HepG2 (cell line): ENCODE results near the gene TRIM10. TPM values are rescaled to one million over a fixed set of nuclear protein-coding genes. Genes with fewer than 3 reads are reported as not detected.

ENCODE experiments used
- BRD4 ChIP-seq: sonication (generic); formaldehyde crosslinking; IDR thresholded peaks from 2 replicates; pipeline ENCODE4 v1.4.0; 2020; ENCODE audit warnings: missing genetic modification reagents
- CHCHD3 ChIP-seq: sonication (generic); formaldehyde crosslinking; IDR thresholded peaks from 2 replicates; pipeline ENCODE4 v1.8.0; 2022; ENCODE audit warnings: mild to moderate bottlenecking, missing genetic modification reagents, moderate library complexity
- DPF2 ChIP-seq: sonication (generic); formaldehyde crosslinking; IDR thresholded peaks from 2 replicates; pipeline ENCODE4 v1.4.0; 2020; ENCODE audit warnings: mild to moderate bottlenecking, low read depth, missing genetic modification reagents, borderline replicate concordance
- ELF3 ChIP-seq: IDR thresholded peaks from 2 replicates; pipeline ENCODE4 v1.6.1; 2016; ENCODE audit warnings: missing genetic modification reagents, missing compliant biosample characterization
- EP300 ChIP-seq, 3 experiments: sonication (generic) in 1 of 3; formaldehyde crosslinking in 1 of 3; IDR thresholded peaks; 2 replicates each; pipeline versions ENCODE4 v1.5.1 to v1.6.1; 2011 to 2020; ENCODE audit warnings: low read depth in 2 of 3, low read length in 2 of 3, borderline replicate concordance in 1 of 3, improper control_type of control experiment in 1 of 3, mild to moderate bottlenecking in 1 of 3, missing genetic modification reagents in 1 of 3, moderate library complexity in 1 of 3
- FOXA3 ChIP-seq: IDR thresholded peaks from 2 replicates; pipeline ENCODE4 v1.6.1; 2016; ENCODE audit warnings: missing genetic modification reagents, missing compliant biosample characterization
- NFE2L2 ChIP-seq: fragments of 150-350 bp; IDR thresholded peaks from 2 replicates; pipeline ENCODE4 v1.6.1; 2014; ENCODE audit warnings: low read length
- RAD51 ChIP-seq: fragments of 450-650 bp; IDR thresholded peaks from 2 replicates; pipeline ENCODE4 v1.6.1; 2016; ENCODE audit warnings: borderline replicate concordance
- TEAD3 ChIP-seq: optimal IDR thresholded peaks from 2 replicates; pipeline ENCODE3; 2016; ENCODE audit warnings: borderline replicate concordance
- U2AF2 ChIP-seq: fragments of 200-400 bp; formaldehyde crosslinking; IDR thresholded peaks from 2 replicates; pipeline ENCODE4 v1.6.1; 2017; ENCODE audit warnings: low read depth, mild to moderate bottlenecking, low read length
- ZNF556 ChIP-seq: sonication (generic); formaldehyde crosslinking; IDR thresholded peaks from 2 replicates; pipeline ENCODE4 v1.4.0; 2020; ENCODE audit warnings: mild to moderate bottlenecking, missing genetic modification reagents, borderline replicate concordance
- ZNF672 ChIP-seq: sonication (generic); formaldehyde crosslinking; IDR thresholded peaks from 2 replicates; pipeline ENCODE4 v1.8.1; 2022; ENCODE audit warnings: missing genetic modification reagents
- ZNF746 ChIP-seq: sonication (generic); formaldehyde crosslinking; IDR thresholded peaks from 2 replicates; pipeline ENCODE4 v1.8.0; 2022; ENCODE audit warnings: mild to moderate bottlenecking, missing genetic modification reagents
- polyA plus RNA-seq, 8 experiments: library from polyadenylated mRNA; depleted of rRNA in 3 of 8; stranded (reverse) in 7 of 8; unstranded in 1 of 8; fragments of >200 nt; fragmentation: Illumina TruSeq in 4 of 8; extraction: Trizol in 4 of 8; gene quantifications; 2 replicates each; pipeline versions ENCODE4 v1.2.1 to v1.2.3, GENCODE V29; 2011 to 2016; ENCODE audit warnings: low read depth in 4 of 8, missing spikeins in 1 of 8, mixed read lengths in 1 of 8; ENCODE audit not compliant: insufficient read depth in 1 of 8
- total RNA-seq, 5 experiments: library from RNA; depleted of rRNA; stranded (reverse); fragments of >200 nt; fragmentation: Illumina TruSeq; extraction: Trizol; gene quantifications; 2 replicates each; pipeline ENCODE4 v1.2.3, GENCODE V29; 2016; ENCODE audit warnings: low read depth in 1 of 5
- TF ChIP-seq, protein P1 (sequence below), 2 experiments: sonication (generic) in 1 of 2; formaldehyde crosslinking in 1 of 2; IDR thresholded peaks; 2 replicates each; pipeline versions ENCODE4 v1.6.1 to v1.9.0; 2014 to 2022; ENCODE audit warnings: antibody characterized with exemption in 1 of 2, borderline replicate concordance in 1 of 2, inconsistent platforms in 1 of 2, low read depth in 1 of 2, missing genetic modification reagents in 1 of 2
- TF ChIP-seq, protein P2 (sequence below), 2 experiments: sonication (generic) in 1 of 2; formaldehyde crosslinking in 1 of 2; IDR thresholded peaks; 2 replicates each; pipeline versions ENCODE4 v1.4.0 to v1.6.1; 2018 to 2020; ENCODE audit warnings: missing genetic modification reagents in 2 of 2, borderline replicate concordance in 1 of 2, low read depth in 1 of 2, mild to moderate bottlenecking in 1 of 2, missing biosample characterization in 1 of 2
- TF ChIP-seq, protein P3 (sequence below): sonication (generic); formaldehyde crosslinking; IDR thresholded peaks from 2 replicates; pipeline ENCODE4 v1.5.0; 2020; ENCODE audit warnings: missing genetic modification reagents
- TF ChIP-seq, protein P4 (sequence below): IDR thresholded peaks from 2 replicates; pipeline ENCODE4 v1.6.1; 2016; ENCODE audit warnings: mild to moderate bottlenecking

TRIM10 gene
- total and polyA plus RNA-seq, 2 of the 13 experiments (the other 11 are each of a cell fraction or from before 2014, with no cell fraction given), result 4.1 to 6.8 TPM

DNA sequence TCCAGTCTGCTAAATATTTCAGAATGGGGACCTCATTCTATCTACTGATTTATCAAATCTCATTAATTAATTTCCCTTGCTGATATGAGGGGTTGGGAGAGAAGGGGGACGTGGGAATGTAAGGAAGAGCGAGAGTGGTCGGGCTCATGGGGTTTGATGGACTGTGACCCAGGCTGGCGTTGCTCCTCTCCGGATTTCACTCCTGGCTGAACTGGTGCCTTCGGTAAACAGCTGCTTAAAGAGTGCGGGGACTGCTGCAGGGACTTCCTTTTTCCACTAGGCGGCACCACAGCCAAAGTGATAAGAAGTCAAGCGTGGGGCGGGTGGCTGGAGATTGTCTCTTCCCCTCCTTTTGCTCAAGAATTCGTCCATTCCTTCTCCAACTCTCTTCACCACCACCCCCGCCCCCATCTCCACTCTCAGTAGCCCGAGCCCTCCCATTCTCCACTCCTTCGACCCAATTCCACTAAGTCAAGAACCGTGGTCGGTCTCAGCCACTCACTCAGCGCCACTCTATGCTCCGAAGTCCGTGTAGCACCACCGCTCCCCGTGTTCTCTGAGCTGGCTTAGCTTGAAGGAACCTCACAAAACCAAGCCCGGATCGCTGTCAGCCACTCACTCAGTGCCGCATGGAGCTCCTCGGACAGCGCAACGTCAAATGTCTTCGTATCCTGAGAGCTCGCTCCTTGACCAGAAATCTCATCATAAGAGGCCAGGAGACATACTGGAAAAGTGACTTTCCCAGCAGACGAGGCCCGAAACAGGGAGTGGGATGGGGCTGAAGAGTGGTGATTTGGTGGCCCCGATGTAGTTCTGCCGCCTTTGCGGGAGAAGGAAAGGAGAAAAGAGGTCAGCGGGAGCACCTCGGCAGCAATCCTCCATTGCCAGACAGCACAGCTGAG is 57.8 kb downstream of the TRIM10 start (continued):
- no peak for TF ChIP-seq BRD4 (CRISPR knock-in tag)
- TF ChIP-seq, protein P1, sequence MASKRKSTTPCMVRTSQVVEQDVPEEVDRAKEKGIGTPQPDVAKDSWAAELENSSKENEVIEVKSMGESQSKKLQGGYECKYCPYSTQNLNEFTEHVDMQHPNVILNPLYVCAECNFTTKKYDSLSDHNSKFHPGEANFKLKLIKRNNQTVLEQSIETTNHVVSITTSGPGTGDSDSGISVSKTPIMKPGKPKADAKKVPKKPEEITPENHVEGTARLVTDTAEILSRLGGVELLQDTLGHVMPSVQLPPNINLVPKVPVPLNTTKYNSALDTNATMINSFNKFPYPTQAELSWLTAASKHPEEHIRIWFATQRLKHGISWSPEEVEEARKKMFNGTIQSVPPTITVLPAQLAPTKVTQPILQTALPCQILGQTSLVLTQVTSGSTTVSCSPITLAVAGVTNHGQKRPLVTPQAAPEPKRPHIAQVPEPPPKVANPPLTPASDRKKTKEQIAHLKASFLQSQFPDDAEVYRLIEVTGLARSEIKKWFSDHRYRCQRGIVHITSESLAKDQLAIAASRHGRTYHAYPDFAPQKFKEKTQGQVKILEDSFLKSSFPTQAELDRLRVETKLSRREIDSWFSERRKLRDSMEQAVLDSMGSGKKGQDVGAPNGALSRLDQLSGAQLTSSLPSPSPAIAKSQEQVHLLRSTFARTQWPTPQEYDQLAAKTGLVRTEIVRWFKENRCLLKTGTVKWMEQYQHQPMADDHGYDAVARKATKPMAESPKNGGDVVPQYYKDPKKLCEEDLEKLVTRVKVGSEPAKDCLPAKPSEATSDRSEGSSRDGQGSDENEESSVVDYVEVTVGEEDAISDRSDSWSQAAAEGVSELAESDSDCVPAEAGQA (IDR thresholded peaks at IDR 0.05; ENCODE audit: low read depth), result 0 out of 2 replicates have a peak, but pooled peaks have one; percentile 17
- TF ChIP-seq, protein P1 (CRISPR knock-in tag; IDR thresholded peaks at IDR 0.05; ENCODE audit: borderline replicate concordance), result no peak
- TF ChIP-seq, protein P2, sequence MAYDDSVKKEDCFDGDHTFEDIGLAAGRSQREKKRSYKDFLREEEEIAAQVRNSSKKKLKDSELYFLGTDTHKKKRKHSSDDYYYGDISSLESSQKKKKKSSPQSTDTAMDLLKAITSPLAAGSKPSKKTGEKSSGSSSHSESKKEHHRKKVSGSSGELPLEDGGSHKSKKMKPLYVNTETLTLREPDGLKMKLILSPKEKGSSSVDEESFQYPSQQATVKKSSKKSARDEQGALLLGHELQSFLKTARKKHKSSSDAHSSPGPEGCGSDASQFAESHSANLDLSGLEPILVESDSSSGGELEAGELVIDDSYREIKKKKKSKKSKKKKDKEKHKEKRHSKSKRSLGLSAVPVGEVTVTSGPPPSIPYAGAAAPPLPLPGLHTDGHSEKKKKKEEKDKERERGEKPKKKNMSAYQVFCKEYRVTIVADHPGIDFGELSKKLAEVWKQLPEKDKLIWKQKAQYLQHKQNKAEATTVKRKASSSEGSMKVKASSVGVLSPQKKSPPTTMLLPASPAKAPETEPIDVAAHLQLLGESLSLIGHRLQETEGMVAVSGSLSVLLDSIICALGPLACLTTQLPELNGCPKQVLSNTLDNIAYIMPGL (CRISPR knock-in tag; IDR thresholded peaks at IDR 0.05; ENCODE audit: borderline replicate concordance in 1 of 2, low read depth in 1 of 2), result peak; percentile 92 to 93
- TF ChIP-seq, protein P3, sequence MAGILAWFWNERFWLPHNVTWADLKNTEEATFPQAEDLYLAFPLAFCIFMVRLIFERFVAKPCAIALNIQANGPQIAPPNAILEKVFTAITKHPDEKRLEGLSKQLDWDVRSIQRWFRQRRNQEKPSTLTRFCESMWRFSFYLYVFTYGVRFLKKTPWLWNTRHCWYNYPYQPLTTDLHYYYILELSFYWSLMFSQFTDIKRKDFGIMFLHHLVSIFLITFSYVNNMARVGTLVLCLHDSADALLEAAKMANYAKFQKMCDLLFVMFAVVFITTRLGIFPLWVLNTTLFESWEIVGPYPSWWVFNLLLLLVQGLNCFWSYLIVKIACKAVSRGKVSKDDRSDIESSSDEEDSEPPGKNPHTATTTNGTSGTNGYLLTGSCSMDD (CRISPR knock-in tag), result no peak
- TF ChIP-seq TEAD3, result peak; percentile 42
- TF ChIP-seq ZNF556, result 0 out of 2 replicates have a peak, but pooled peaks have one; percentile 66
- peak; percentile 93 for TF ChIP-seq FOXA3 (CRISPR knock-in tag)
- TF ChIP-seq RAD51, result no peak
- TF ChIP-seq U2AF2, result no peak
- TF ChIP-seq DPF2 (CRISPR knock-in tag), result no peak; the same call in 1 of the 2 replicates
- no peak; a peak in 1 of 4 replicates for TF ChIP-seq EP300 (IDR thresholded peaks at IDR 0.05; ENCODE audit: low read depth in 2 of 2, low read length in 2 of 2)
- no peak for TF ChIP-seq EP300 (CRISPR knock-in tag; IDR thresholded peaks at IDR 0.05; ENCODE audit: borderline replicate concordance)
- 0 out of 2 replicates have a peak, but pooled peaks have one; percentile 70 for TF ChIP-seq ZNF746 (CRISPR knock-in tag)
- no peak for TF ChIP-seq ZNF672 (CRISPR knock-in tag)
- TF ChIP-seq CHCHD3 (CRISPR knock-in tag), result no peak
- TF ChIP-seq, protein P4, sequence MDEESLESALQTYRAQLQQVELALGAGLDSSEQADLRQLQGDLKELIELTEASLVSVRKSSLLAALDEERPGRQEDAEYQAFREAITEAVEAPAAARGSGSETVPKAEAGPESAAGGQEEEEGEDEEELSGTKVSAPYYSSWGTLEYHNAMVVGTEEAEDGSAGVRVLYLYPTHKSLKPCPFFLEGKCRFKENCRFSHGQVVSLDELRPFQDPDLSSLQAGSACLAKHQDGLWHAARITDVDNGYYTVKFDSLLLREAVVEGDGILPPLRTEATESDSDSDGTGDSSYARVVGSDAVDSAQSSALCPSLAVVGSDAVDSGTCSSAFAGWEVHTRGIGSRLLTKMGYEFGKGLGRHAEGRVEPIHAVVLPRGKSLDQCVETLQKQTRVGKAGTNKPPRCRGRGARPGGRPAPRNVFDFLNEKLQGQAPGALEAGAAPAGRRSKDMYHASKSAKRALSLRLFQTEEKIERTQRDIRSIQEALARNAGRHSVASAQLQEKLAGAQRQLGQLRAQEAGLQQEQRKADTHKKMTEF (CRISPR knock-in tag), result peak; percentile 78
- no peak for TF ChIP-seq NFE2L2
- TF ChIP-seq ELF3 (CRISPR knock-in tag), result peak; percentile 70
